ENCODE results near the gene NOL3. TPM values are rescaled to one million over a fixed set of nuclear protein-coding genes. Genes with fewer than 3 reads are reported as not detected.

NOL3 gene
- total and polyA plus RNA-seq, 4 donors = 25.3 to 51.9 (median 41.2) TPM

DNA sequence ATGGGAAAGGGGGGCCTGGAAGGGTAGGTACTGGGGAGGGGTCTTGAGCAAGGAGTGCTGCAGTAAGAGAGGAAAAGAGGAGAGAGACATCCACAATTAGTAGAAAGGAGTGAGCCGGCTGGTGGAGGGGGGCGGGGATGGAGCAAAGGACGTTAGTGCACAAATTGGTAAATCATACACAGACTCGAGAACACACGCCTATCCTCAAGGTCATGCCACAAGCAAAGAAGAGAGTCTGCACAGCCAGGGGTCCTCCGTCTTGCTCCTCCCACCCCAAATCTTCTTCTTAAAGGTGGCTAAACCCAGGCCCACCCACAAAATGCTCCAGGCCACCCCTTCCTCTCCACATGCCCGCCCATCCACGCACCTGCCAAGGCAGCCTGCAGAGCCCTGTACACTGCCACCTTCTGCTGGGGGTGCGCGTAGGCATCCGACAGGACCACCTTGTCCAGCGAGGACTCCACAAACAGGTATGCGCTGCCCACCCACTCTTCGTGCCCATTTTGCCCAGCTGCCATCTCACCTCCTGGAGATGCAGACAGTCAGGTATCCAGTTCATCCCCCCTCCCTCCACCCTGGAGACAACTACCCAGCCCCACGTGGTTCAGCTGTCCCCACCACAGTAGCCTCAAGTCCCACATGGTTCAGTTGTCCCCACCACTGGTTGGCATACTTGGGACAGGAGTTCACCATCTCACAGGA lies 14.0 kb upstream of the NOL3 start:
- no peak overlapping the region for H3K9ac ChIP-seq (ENCODE audit: insufficient read depth in 1 of 2, low read length in 2 of 2)
- DNase-seq = no peak
- TF ChIP-seq, protein P1, sequence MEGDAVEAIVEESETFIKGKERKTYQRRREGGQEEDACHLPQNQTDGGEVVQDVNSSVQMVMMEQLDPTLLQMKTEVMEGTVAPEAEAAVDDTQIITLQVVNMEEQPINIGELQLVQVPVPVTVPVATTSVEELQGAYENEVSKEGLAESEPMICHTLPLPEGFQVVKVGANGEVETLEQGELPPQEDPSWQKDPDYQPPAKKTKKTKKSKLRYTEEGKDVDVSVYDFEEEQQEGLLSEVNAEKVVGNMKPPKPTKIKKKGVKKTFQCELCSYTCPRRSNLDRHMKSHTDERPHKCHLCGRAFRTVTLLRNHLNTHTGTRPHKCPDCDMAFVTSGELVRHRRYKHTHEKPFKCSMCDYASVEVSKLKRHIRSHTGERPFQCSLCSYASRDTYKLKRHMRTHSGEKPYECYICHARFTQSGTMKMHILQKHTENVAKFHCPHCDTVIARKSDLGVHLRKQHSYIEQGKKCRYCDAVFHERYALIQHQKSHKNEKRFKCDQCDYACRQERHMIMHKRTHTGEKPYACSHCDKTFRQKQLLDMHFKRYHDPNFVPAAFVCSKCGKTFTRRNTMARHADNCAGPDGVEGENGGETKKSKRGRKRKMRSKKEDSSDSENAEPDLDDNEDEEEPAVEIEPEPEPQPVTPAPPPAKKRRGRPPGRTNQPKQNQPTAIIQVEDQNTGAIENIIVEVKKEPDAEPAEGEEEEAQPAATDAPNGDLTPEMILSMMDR (IDR thresholded peaks at IDR 0.05; ENCODE audit: control extremely low read depth, extremely low read depth) = no peak
- no peaks in the 10 kb centered on the region for H3K36me3 ChIP-seq (ENCODE audit: control insufficient read depth in 4 of 4, insufficient read depth in 4 of 4, low read length in 4 of 4)
- no peak overlapping the region for H3K27ac ChIP-seq (ENCODE audit: low read depth in 1 of 2, low read length in 1 of 2)
- peaks cover 0 to 52% (median 48%) of the 10 kb centered on the region in 3 donors for H3K27me3 ChIP-seq (ENCODE audit: control insufficient read depth in 3 of 3, insufficient read depth in 3 of 3, low read length in 2 of 3)
- H3K4me1 ChIP-seq (ENCODE audit: control insufficient read depth in 5 of 5, insufficient read depth in 5 of 5, low read length in 5 of 5) = peaks cover 0 to 36% (median 3%) of the 10 kb centered on the region in 5 donors
- H3K4me3 ChIP-seq = no peak overlapping the region
- 72 to 73% methylated on average over 15 of the region's 15 CpGs for WGBS, 2 donors
- no peak for ATAC-seq (ENCODE audit: insufficient read depth, low FRiP score)
- H3K9me3 ChIP-seq (ENCODE audit: control insufficient read depth in 4 of 4, insufficient read depth in 3 of 4, low read length in 3 of 4) = no peaks in the 10 kb centered on the region

DNA sequence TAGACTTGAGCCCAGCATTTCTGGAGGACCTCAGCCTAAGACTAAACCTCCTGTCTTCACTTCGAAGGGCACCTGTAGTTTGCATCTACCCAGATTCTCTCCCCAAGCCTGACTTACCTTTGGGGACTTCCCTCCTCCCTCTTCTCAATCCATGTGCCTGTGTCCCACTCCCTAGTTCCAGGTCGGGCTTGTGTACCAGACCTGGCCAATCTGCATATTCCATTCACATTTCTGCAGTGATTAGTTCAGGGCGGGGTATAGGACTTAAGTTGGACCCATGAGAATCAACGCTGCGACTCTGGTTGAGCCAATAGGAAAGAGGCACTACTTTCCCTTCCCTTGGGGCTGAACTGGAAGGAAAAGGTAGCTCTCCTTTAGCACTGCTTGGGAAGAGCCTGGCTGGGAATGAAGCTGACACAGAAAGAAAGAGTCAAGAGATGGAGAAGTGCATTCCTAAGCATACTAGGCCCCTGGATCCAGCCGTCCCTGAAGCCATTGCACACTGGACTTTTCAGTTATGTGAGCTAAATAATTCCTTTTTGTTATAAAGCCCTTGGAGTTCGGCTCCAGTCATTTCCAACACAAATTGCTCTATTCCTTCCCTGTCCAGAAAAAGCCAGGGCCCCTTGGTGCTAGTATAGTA lies 13.1 kb upstream of the NOL3 start:
- ATAC-seq (ENCODE audit: insufficient read depth, low FRiP score) (no peak), DNase-seq (no peak)
- Histone ChIP-seq H3K9ac (ENCODE audit: insufficient read depth in 1 of 2, low read length in 2 of 2) (no peak overlapping the region), H3K36me3 (ENCODE audit: control insufficient read depth in 4 of 4, insufficient read depth in 4 of 4, low read length in 4 of 4) (no peaks in the 10 kb centered on the region), H3K9me3 (ENCODE audit: control insufficient read depth in 4 of 4, insufficient read depth in 3 of 4, low read length in 3 of 4) (no peaks in the 10 kb centered on the region), H3K27me3 (ENCODE audit: control insufficient read depth in 3 of 3, insufficient read depth in 3 of 3, low read length in 2 of 3) (peaks cover 0 to 62% (median 58%) of the 10 kb centered on the region in 3 donors), H3K27ac (ENCODE audit: low read depth in 1 of 2, low read length in 1 of 2) (no peak overlapping the region), H3K4me1 (ENCODE audit: control insufficient read depth in 5 of 5, insufficient read depth in 5 of 5, low read length in 5 of 5) (peaks cover 0 to 31% (median 3%) of the 10 kb centered on the region in 5 donors), H3K4me3 (no peak overlapping the region)
- WGBS, 2 donors = 76% methylated on average over 7 of the region's 7 CpGs
- TF ChIP-seq, protein P1 (IDR thresholded peaks at IDR 0.05; ENCODE audit: control extremely low read depth, extremely low read depth) = no peak

DNA sequence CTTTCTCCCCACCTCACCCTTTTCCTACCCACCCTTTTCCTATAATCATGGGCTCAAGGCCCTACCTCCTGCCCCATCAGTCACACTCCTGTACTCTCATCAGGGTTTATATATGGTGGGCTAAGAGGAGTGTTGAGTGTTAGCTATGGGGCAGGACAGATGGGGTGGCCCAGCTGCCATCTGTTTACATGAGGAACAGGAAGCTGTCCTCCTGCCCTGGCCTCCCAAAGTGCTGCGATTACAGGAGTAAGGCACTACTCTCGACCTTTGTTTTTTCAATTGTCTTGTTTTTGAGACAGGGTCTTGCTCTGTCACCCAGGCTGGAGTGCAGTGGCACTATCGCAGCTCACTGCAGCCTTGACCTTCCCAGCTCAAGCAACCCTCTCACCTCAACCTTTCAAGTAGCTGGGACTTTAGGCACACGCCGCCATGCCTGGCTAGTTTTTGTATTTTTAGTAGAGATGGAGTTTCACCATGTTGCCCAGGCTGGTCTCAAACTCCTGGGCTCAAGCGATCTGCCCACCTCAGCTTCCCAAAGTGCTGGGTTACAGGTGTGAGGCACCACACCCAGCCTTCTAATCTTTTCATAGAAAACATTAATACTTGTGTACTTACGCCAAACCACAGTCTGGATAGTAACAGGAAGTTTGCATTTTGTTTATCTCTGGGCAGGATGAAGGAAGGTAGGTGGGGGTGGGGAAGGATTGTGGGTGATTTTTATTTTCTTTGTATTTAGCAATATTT lies 12.3 kb upstream of the NOL3 start:
- Histone ChIP-seq H3K27me3 (ENCODE audit: control insufficient read depth in 3 of 3, insufficient read depth in 3 of 3, low read length in 2 of 3) (peaks cover 0 to 67% (median 61%) of the 10 kb centered on the region in 3 donors), H3K4me3 (no peak overlapping the region), H3K9me3 (ENCODE audit: control insufficient read depth in 4 of 4, insufficient read depth in 3 of 4, low read length in 3 of 4) (peaks cover 0 to 2% (median 0%) of the 10 kb centered on the region in 4 donors), H3K9ac (ENCODE audit: insufficient read depth in 1 of 2, low read length in 2 of 2) (no peak overlapping the region), H3K36me3 (ENCODE audit: control insufficient read depth in 4 of 4, insufficient read depth in 4 of 4, low read length in 4 of 4) (peaks cover 0 to 2% (median 0%) of the 10 kb centered on the region in 4 donors), H3K4me1 (ENCODE audit: control insufficient read depth in 5 of 5, insufficient read depth in 5 of 5, low read length in 5 of 5) (peaks cover 0 to 32% (median 5%) of the 10 kb centered on the region in 5 donors), H3K27ac (ENCODE audit: low read depth in 1 of 2, low read length in 1 of 2) (no peak overlapping the region)
- DNase-seq = no peak
- ATAC-seq (ENCODE audit: insufficient read depth, low FRiP score) = no peak
- 73 to 76% methylated on average over 7 of the region's 7 CpGs for WGBS, 2 donors
- TF ChIP-seq, protein P1 (IDR thresholded peaks at IDR 0.05; ENCODE audit: control extremely low read depth, extremely low read depth) = no peak

All from lung (tissue), 12 donors.